Left ventricle myocardium inferior (tissue), 1 donor: Measurements from ENCODE around the gene JTB. TPM values are rescaled to one million over a fixed set of nuclear protein-coding genes. Genes with fewer than 3 reads are reported as not detected.

Source experiments
- DNase-seq: peaks from one replicate; pipeline ENCODE4 v3.0.0-alpha.2; 2020
- H3K27ac ChIP-seq: fragments of 200-600 bp; replicated peaks from 2 replicates; pipeline ENCODE4 v1.8.0; 2021
- H3K27me3 ChIP-seq: fragments of 200-600 bp; 2 replicates; pipeline ENCODE4 v1.8.0; 2021; ENCODE audit warnings: low read depth
- H3K36me3 ChIP-seq: fragments of 200-600 bp; 2 replicates; pipeline ENCODE4 v1.8.0; 2021
- H3K4me1 ChIP-seq: fragments of 200-600 bp; 2 replicates; pipeline ENCODE4 v1.8.0; 2021
- H3K4me3 ChIP-seq: fragments of 200-600 bp; 2 replicates; pipeline ENCODE4 v1.8.0; 2021; ENCODE audit warnings: mild to moderate bottlenecking, moderate library complexity
- H3K9me3 ChIP-seq: fragments of 200-600 bp; replicated peaks from 2 replicates; pipeline ENCODE4 v1.8.0; 2021
- CTCF ChIP-seq: fragments of 200-600 bp; IDR thresholded peaks from 2 replicates; pipeline ENCODE4 v1.8.0; 2021; ENCODE audit warnings: antibody characterized with exemption, mild to moderate bottlenecking, borderline replicate concordance
- intact Hi-C: fragments of 100-400 bp; cut with micrococcal nuclease; formaldehyde crosslinking; loops from one replicate; pipeline ENCODE4 v1.11.0; 2022
- total RNA-seq: library from RNA; stranded (reverse); fragmentation: NEBNext Ultra II Directional; extraction: Animal tissue kit (Norgen Biotek cat#: 25700); gene quantifications from one replicate; pipeline ENCODE4 v1.2.1, GENCODE V29; 2021
- donor health status: DM: no; HTN: yes; CAD: no; lungs with severe emphysema.

JTB gene
- total RNA-seq, 1 donor from 2014 or later: 75.8 TPM

GRCh38 chr1:153991806-153992205 is 14.3 kb upstream of the JTB start:
- no peak for DNase-seq
- peak overlapping the region; percentile 99 for H3K4me3 ChIP-seq
- H3K4me1 ChIP-seq: peaks cover 46% of the 10 kb centered on the region
- H3K9me3 ChIP-seq: no peaks in the 10 kb centered on the region
- H3K27me3 ChIP-seq: no peaks in the 10 kb centered on the region
- TF ChIP-seq CTCF: no peak
- intact Hi-C loops: no loop called here
- H3K36me3 ChIP-seq: peaks cover 48% of the 10 kb centered on the region
- H3K27ac ChIP-seq: peak overlapping the region; percentile 98

DNA sequence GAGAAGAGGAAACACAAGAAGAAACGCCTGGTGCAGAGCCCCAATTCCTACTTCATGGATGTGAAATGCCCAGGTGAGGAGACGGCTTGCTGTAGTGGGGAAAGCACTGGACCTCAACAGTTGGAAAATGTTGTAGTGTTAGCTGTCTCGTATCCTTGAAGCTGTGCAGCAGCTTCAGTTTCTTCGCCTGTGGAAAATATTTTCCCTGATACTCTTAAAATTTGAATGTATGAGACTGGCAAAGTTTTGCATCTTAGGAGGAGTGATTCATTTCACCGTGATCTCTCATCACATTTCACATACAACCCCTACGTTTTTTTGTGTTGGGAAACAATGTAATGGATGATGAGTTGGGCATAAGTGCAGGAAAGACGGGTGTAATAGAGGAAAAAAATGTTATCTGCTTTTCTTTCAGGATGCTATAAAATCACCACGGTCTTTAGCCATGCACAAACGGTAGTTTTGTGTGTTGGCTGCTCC is 13.7 kb upstream of the JTB start:
- Histone ChIP-seq H3K27me3 (no peaks in the 10 kb centered on the region), H3K4me1 (peaks cover 52% of the 10 kb centered on the region), H3K27ac (peak overlapping the region; percentile 98), H3K9me3 (no peaks in the 10 kb centered on the region), H3K36me3 (peaks cover 47% of the 10 kb centered on the region), H3K4me3 (peak overlapping the region; percentile 99)
- TF ChIP-seq CTCF: no peak
- intact Hi-C loops: no loop called here
- no peak for DNase-seq

GRCh38 chr1:153990468-153991150 is 13.1 kb upstream of the JTB start, which contains the start of gene RPS27:
Gene RPS27 (plus strand): TSS chr1:153990762. CDS start chr1:153990797, 35 bp downstream.
- no peak for TF ChIP-seq CTCF
- peak within 1 kb of the TSS; percentile 99 for H3K4me3 ChIP-seq
- peaks cover 42% of the 10 kb centered on the region for H3K36me3 ChIP-seq
- H3K27me3 ChIP-seq: no peaks in the 10 kb centered on the region
- DNase-seq: peak; percentile 81
- H3K27ac ChIP-seq: peak within 1 kb of the TSS; percentile 98
- intact Hi-C loops: no loop called here
- no peaks in the 10 kb centered on the region for H3K9me3 ChIP-seq
- peaks cover 56% of the 10 kb centered on the region for H3K4me1 ChIP-seq

DNA sequence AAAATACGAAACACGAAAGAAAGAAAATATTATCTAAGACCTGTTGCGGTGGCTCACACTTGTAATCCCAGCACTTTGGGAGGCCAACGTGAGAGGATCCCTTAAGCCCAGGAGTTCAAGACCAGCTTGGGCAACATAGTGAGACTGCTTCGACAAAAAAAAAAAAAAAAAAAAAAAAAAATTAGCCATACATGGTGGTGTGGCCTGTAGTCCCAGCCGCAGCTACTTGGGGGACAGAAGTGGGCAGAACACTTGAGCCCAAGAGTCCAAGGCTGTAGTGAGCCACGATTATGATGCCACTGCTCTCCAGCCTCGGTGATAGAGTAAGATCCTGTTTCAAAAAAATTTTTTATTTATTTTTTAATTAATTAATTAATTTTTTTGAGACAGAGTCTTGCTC is 10.1 kb upstream of the JTB start:
- TF ChIP-seq CTCF: no peak
- Histone ChIP-seq H3K27me3 (no peaks in the 10 kb centered on the region), H3K4me3 (no peak overlapping the region), H3K27ac (no peak overlapping the region), H3K36me3 (peaks cover 18% of the 10 kb centered on the region), H3K9me3 (no peaks in the 10 kb centered on the region), H3K4me1 (peaks cover 57% of the 10 kb centered on the region)
- intact Hi-C loops: loop anchor here (10.0 kb wide), 2 partner anchors 193 to 313 kb away; partner anchors contain the start of genes ILF2 and NPR1
- DNase-seq: no peak

DNA sequence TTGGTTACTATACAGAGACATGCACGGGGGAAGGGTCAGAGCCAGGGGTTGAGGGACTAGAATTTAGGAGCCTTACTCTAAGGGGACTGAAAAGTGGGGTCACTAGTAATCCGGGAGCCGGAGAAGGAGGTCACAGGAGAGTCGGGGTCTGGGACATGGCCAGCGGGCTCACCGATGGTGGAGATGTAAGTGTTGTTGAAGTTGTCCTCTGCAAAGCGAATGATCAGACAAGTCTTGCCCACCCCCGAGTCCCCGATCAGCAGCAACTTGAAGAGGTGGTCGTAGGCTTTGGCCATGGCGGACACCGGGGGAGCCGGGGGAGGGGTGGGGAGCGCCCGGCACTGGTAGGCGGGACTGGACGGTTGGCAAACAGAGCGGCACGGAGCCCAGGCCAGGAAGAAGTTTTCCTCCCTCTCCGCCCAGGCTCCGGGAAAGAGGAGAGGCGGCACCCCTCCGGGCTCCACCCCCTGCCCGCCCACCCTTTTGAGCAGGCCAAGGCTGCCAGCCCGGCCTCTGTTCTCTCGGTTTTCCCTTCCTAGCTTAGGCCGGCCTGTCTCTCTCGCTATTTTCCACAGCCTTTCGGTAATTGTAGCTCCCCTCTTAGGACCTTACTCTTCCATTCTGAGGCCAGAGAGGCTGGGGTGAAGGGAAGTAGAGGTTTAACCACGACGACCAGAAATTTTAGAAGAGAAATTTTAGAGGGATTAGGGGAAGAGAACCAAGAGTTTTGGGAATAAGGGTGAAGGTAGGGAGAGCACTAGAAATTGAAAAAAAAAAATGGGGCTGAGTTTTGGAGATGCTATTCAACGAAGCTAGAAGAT is 8.7 kb upstream of the JTB start, which contains the start of gene RAB13:
RAB13 (minus strand) TSS at position 399 of the 821 bp plus-strand sequence; CDS start at position 296, 103 bp downstream.
- Histone ChIP-seq H3K4me1 (peaks cover 43% of the 10 kb centered on the region), H3K4me3 (peak within 1 kb of the TSS; percentile 74), H3K9me3 (no peaks in the 10 kb centered on the region), H3K36me3 (peaks cover 12% of the 10 kb centered on the region), H3K27me3 (no peaks in the 10 kb centered on the region), H3K27ac (peak within 1 kb of the TSS; percentile 91)
- TF ChIP-seq CTCF: no peak
- peak; percentile 86 for DNase-seq
- intact Hi-C loops: loop anchor here (10.0 kb wide), 2 partner anchors 191 to 311 kb away; partner anchors contain the start of genes ILF2 and NPR1
